Measurements from ENCODE around the gene DLL1.

Gene DLL1

GRCh38 chr6:170281331-170282292 is 9.3 kb downstream of the DLL1 start:
- no peak for DNase-seq

- DNase-seq = no peak
Observed at GRCh38 chr6:170280689-170281045, 10.2 kb downstream of the DLL1 start.

GRCh38 chr6:170279977-170280688 is 10.7 kb downstream of the DLL1 start:
- DNase-seq = peak; percentile 83

- DNase-seq = no peak
Observed at GRCh38 chr6:170279426-170279825, 11.5 kb downstream of the DLL1 start.

- DNase-seq = no peak
Observed at GRCh38 chr6:170278743-170279094, 12.2 kb downstream of the DLL1 start.

- no peak for DNase-seq
Observed at GRCh38 chr6:170277893-170278742, 12.8 kb downstream of the DLL1 start.

- no peak for DNase-seq
Observed at GRCh38 chr6:170276369-170277057, 14.4 kb downstream of the DLL1 start.

- no peak for DNase-seq
Observed at GRCh38 chr6:170274713-170275560, 15.9 kb downstream of the DLL1 start.

- DNase-seq = no peak
Observed at GRCh38 chr6:170273681-170274080, 17.2 kb downstream of the DLL1 start.

- no peak for DNase-seq
Observed at GRCh38 chr6:170273191-170273590, 17.7 kb downstream of the DLL1 start.

- no peak for DNase-seq
Observed at GRCh38 chr6:170272341-170273065, 18.4 kb downstream of the DLL1 start.

GRCh38 chr6:170271771-170272314 is 19.0 kb downstream of the DLL1 start:
- DNase-seq = no peak

GRCh38 chr6:170270984-170271593 is 19.8 kb downstream of the DLL1 start:
- no peak for DNase-seq

- DNase-seq = no peak
Observed at GRCh38 chr6:170269846-170270541, 20.9 kb downstream of the DLL1 start.

- peak; percentile 91 for DNase-seq
Observed at GRCh38 chr6:170269151-170269845, 21.6 kb downstream of the DLL1 start.

- no peak for DNase-seq
Observed at GRCh38 chr6:170268216-170269129, 22.4 kb downstream of the DLL1 start.

- DNase-seq = no peak
Observed at GRCh38 chr6:170267688-170268087, 23.2 kb downstream of the DLL1 start.

All from SHP77 treated with DMSO at 0.1 percent for 48 hours (cell line).